Mesendoderm (in vitro differentiated cells): Measurements from ENCODE around the gene KLHL8.

ENCODE experiments used
- DNase-seq: peaks from one replicate; pipeline ENCODE4 v3.0.0; 2013
- H2AK5ac ChIP-seq: 2 replicates; pipeline ENCODE4 v1.6.1; 2013; ENCODE audit warnings: low read length, inconsistent platforms
- H2BK120ac ChIP-seq: 2 replicates; pipeline ENCODE4 v1.6.1; 2013; ENCODE audit warnings: low read depth, mild to moderate bottlenecking, low read length, moderate library complexity, mixed read lengths
- H2BK15ac ChIP-seq: replicated peaks from 2 replicates; pipeline ENCODE4 v1.6.1; 2013; ENCODE audit warnings: low read depth, mild to moderate bottlenecking, moderate library complexity
- H2BK5ac ChIP-seq: 2 replicates; pipeline ENCODE4 v1.6.1; 2013; ENCODE audit warnings: low read length, inconsistent platforms
- H3K18ac ChIP-seq: 2 replicates; pipeline ENCODE4 v1.6.1; 2013; ENCODE audit warnings: mild to moderate bottlenecking, low read length, mixed read lengths
- H3K23ac ChIP-seq: one replicate; pipeline ENCODE4 v1.6.1; 2013; ENCODE audit warnings: low read length
- H3K27ac ChIP-seq: 2 replicates; pipeline ENCODE4 v1.5.1; 2013; ENCODE audit warnings: low read depth, mild to moderate bottlenecking, inconsistent platforms, low read length, moderate library complexity
- H3K27me3 ChIP-seq: 2 replicates; pipeline ENCODE4 v1.6.1; 2013; ENCODE audit warnings: low read length, control low read depth, mild to moderate bottlenecking, inconsistent platforms; ENCODE audit not compliant: insufficient read depth, poor library complexity
- H3K36me3 ChIP-seq: 2 replicates; pipeline ENCODE4 v1.6.1; 2013; ENCODE audit warnings: low read length, inconsistent platforms; ENCODE audit not compliant: control insufficient read depth, insufficient read depth
- H3K4ac ChIP-seq: one replicate; pipeline ENCODE4 v1.6.1; 2013; ENCODE audit warnings: low read depth, mild to moderate bottlenecking, low read length, moderate library complexity
- H3K4me1 ChIP-seq: 2 replicates; pipeline ENCODE4 v1.6.1; 2013; ENCODE audit warnings: low read depth, low read length, inconsistent platforms; ENCODE audit not compliant: control insufficient read depth
- H3K4me2 ChIP-seq: 2 replicates; pipeline ENCODE4 v1.6.1; 2013; ENCODE audit warnings: low read length
- H3K4me3 ChIP-seq: 2 replicates; pipeline ENCODE4 v1.5.1; 2013; ENCODE audit warnings: mild to moderate bottlenecking, low read length
- H3K56ac ChIP-seq: one replicate; pipeline ENCODE4 v1.6.1; 2013; ENCODE audit warnings: low read length
- H3K79me1 ChIP-seq: 2 replicates; pipeline ENCODE4 v1.6.1; 2013; ENCODE audit warnings: low read length, inconsistent platforms
- H3K79me2 ChIP-seq: 2 replicates; pipeline ENCODE4 v1.6.1; 2013; ENCODE audit warnings: mild to moderate bottlenecking, low read length; ENCODE audit not compliant: control insufficient read depth, insufficient read depth
- H3K9ac ChIP-seq: 2 replicates; pipeline ENCODE4 v1.6.1; 2013; ENCODE audit warnings: low read length, inconsistent platforms
- H4K5ac ChIP-seq: one replicate; pipeline ENCODE4 v1.6.1; 2013; ENCODE audit warnings: low read length
- H4K8ac ChIP-seq: one replicate; pipeline ENCODE4 v1.6.1; 2013; ENCODE audit warnings: low read depth, mild to moderate bottlenecking, control low read depth, low read length, moderate library complexity
- WGBS: extraction: QIAGEN DNeasy Blood & Tissue Kit; methylation state at CpG from one replicate; pipeline ENCODE4 v1.1.7; 2013; ENCODE audit warnings: low lambda C conversion rate, missing lambda C conversion rate; ENCODE audit not compliant: insufficient coverage; ENCODE audit errors: extremely low coverage; 5-methylcytosine and 5-hydroxymethylcytosine counted together

The KLHL8 gene

DNA sequence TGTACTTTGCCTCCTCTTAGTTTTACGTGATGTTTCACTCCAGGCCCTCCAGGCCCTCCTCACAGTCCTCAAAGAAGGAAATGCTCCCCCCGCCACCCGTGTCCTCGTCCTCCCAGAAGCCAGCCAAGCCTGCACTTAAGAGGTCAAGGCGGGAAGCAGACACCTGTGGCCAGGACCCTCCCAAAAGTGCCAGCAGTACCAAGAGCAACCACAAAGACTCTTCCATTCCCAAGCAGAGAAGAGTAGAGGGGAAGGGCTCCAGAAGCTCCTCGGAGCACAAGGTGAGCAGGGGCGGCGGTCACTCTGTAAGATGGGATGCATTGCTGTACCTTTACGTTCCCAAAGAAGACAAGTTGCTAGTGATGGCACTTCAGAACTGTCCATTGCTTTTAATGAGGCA, 94.4 kb downstream of the KLHL8 start:
- Histone ChIP-seq H3K4me3 (no peak overlapping the region), H2AK5ac (no peak overlapping the region), H3K23ac (no peak overlapping the region), H3K36me3 (peaks cover 3% of the 10 kb centered on the region), H3K4ac (no peak overlapping the region), H2BK5ac (no peak overlapping the region), H3K79me1 (peaks cover 3% of the 10 kb centered on the region), H3K18ac (no peak overlapping the region), H3K4me1 (no peaks in the 10 kb centered on the region), H2BK120ac (no peak overlapping the region), H3K4me2 (no peak overlapping the region), H3K56ac (no peak overlapping the region), H4K5ac (no peak overlapping the region), H3K79me2 (no peaks in the 10 kb centered on the region), H4K8ac (no peak overlapping the region), H3K27ac (no peak overlapping the region), H3K9ac (no peak overlapping the region), H2BK15ac (no peak overlapping the region), H3K27me3 (no peaks in the 10 kb centered on the region)
- no CpG with 5 or more reads among the region's 9 CpGs for WGBS
- no peak for DNase-seq

GRCh38 chr4:87122252-87122651, 98.2 kb downstream of the KLHL8 start:
- H3K4me2 ChIP-seq = no peak overlapping the region
- H3K27ac ChIP-seq = no peak overlapping the region
- no peaks in the 10 kb centered on the region for H3K36me3 ChIP-seq
- H2BK120ac ChIP-seq = no peak overlapping the region
- no peaks in the 10 kb centered on the region for H3K4me1 ChIP-seq
- no peak overlapping the region for H3K56ac ChIP-seq
- H3K18ac ChIP-seq = no peak overlapping the region
- H3K27me3 ChIP-seq = no peaks in the 10 kb centered on the region
- no peak overlapping the region for H2BK15ac ChIP-seq
- H4K5ac ChIP-seq = no peak overlapping the region
- no peak overlapping the region for H3K9ac ChIP-seq
- peaks cover 11% of the 10 kb centered on the region for H3K79me1 ChIP-seq
- H3K23ac ChIP-seq = no peak overlapping the region
- no peak overlapping the region for H2BK5ac ChIP-seq
- H4K8ac ChIP-seq = no peak overlapping the region
- no peak overlapping the region for H3K4me3 ChIP-seq
- no CpG with 5 or more reads among the region's 4 CpGs for WGBS
- H3K79me2 ChIP-seq = no peaks in the 10 kb centered on the region
- no peak for DNase-seq
- H2AK5ac ChIP-seq = no peak overlapping the region
- no peak overlapping the region for H3K4ac ChIP-seq

GRCh38 chr4:87121341-87122065, 98.9 kb downstream of the KLHL8 start:
- Histone ChIP-seq H3K4ac (no peak overlapping the region), H3K36me3 (no peaks in the 10 kb centered on the region)
- no peak for DNase-seq

GRCh38 chr4:87120411-87121162, 99.8 kb downstream of the KLHL8 start:
- Histone ChIP-seq H3K79me2 (no peaks in the 10 kb centered on the region), H3K56ac (no peak overlapping the region), H4K5ac (no peak overlapping the region), H3K79me1 (peaks cover 11% of the 10 kb centered on the region), H3K4ac (no peak overlapping the region), H4K8ac (no peak overlapping the region), H3K4me1 (peaks cover 2% of the 10 kb centered on the region), H2AK5ac (no peak overlapping the region), H3K4me3 (no peak overlapping the region), H2BK15ac (no peak overlapping the region), H3K4me2 (no peak overlapping the region), H2BK5ac (no peak overlapping the region), H3K27ac (no peak overlapping the region), H3K9ac (no peak overlapping the region), H3K18ac (no peak overlapping the region), H3K27me3 (no peaks in the 10 kb centered on the region), H2BK120ac (no peak overlapping the region), H3K23ac (no peak overlapping the region), H3K36me3 (no peaks in the 10 kb centered on the region)
- no peak for DNase-seq
- no CpG with 5 or more reads among the region's 18 CpGs for WGBS

More at GRCh38 chr4:87121341-87122065, 98.9 kb downstream of the KLHL8 start:
- Histone ChIP-seq H3K27ac (no peak overlapping the region), H2AK5ac (no peak overlapping the region), H3K79me1 (peaks cover 11% of the 10 kb centered on the region), H3K56ac (no peak overlapping the region), H2BK120ac (no peak overlapping the region), H3K9ac (no peak overlapping the region), H2BK5ac (no peak overlapping the region), H3K4me3 (no peak overlapping the region), H3K23ac (no peak overlapping the region), H4K8ac (no peak overlapping the region), H2BK15ac (no peak overlapping the region), H4K5ac (no peak overlapping the region), H3K4me2 (no peak overlapping the region), H3K79me2 (no peaks in the 10 kb centered on the region), H3K27me3 (no peaks in the 10 kb centered on the region), H3K4me1 (peaks cover 2% of the 10 kb centered on the region), H3K18ac (no peak overlapping the region)
- no CpG with 5 or more reads among the region's 4 CpGs for WGBS

GRCh38 chr4:87120010-87120409, 100.4 kb downstream of the KLHL8 start:
- peaks cover 2% of the 10 kb centered on the region for H3K4me1 ChIP-seq
- no peak overlapping the region for H3K23ac ChIP-seq
- H3K27ac ChIP-seq = no peak overlapping the region
- no peak overlapping the region for H2BK120ac ChIP-seq
- peaks cover 14% of the 10 kb centered on the region for H3K79me1 ChIP-seq
- no peak overlapping the region for H2BK15ac ChIP-seq
- no CpG with 5 or more reads among the region's 4 CpGs for WGBS
- H3K56ac ChIP-seq = no peak overlapping the region
- peaks cover 3% of the 10 kb centered on the region for H3K36me3 ChIP-seq
- DNase-seq = no peak
- H3K4me3 ChIP-seq = no peak overlapping the region
- H3K9ac ChIP-seq = no peak overlapping the region
- no peak overlapping the region for H2BK5ac ChIP-seq
- no peak overlapping the region for H3K4me2 ChIP-seq
- H3K18ac ChIP-seq = no peak overlapping the region
- H2AK5ac ChIP-seq = no peak overlapping the region
- H3K79me2 ChIP-seq = no peaks in the 10 kb centered on the region
- H3K27me3 ChIP-seq = no peaks in the 10 kb centered on the region
- H3K4ac ChIP-seq = no peak overlapping the region
- H4K8ac ChIP-seq = no peak overlapping the region
- peak overlapping the region; percentile 16 for H4K5ac ChIP-seq
